Lung (tissue), 12 donors: Measurements from ENCODE around the gene ZYX. TPM values are rescaled to one million over a fixed set of nuclear protein-coding genes. Genes with fewer than 3 reads are reported as not detected.

Experiments used
- ATAC-seq: fragments of 200-7000 bp; cut with Tn5 transposase; one replicate; pipeline ENCODE4 v1.9.1; 2020; ENCODE audit warnings: moderate number of reproducible peaks; ENCODE audit not compliant: insufficient read depth, low FRiP score
- DNase-seq, 3 donors: peaks; one replicate each; pipeline ENCODE4 v3.0.0-alpha.2; 2013 to 2017
- H3K27ac ChIP-seq, 2 donors: one replicate each; pipeline ENCODE4 v1.5.1; 2013; ENCODE audit warnings: mild to moderate bottlenecking in 2 of 2, moderate library complexity in 2 of 2, control low read depth in 1 of 2, inconsistent platforms in 1 of 2, low read depth in 1 of 2, low read length in 1 of 2
- H3K27me3 ChIP-seq, 3 donors: one replicate each; pipeline ENCODE4 v1.5.1; 2013; ENCODE audit warnings: low read length in 2 of 3; ENCODE audit not compliant: control insufficient read depth in 3 of 3, insufficient read depth in 3 of 3
- H3K36me3 ChIP-seq, 4 donors: one replicate each; pipeline ENCODE4 v1.5.1; 2013; ENCODE audit warnings: low read length in 4 of 4, mild to moderate bottlenecking in 1 of 4, moderate library complexity in 1 of 4; ENCODE audit not compliant: control insufficient read depth in 4 of 4, insufficient read depth in 4 of 4
- H3K4me1 ChIP-seq, 5 donors: one replicate each; pipeline ENCODE4 v1.5.1; 2013; ENCODE audit warnings: low read length in 5 of 5, mild to moderate bottlenecking in 2 of 5, moderate library complexity in 1 of 5; ENCODE audit not compliant: control insufficient read depth in 5 of 5, insufficient read depth in 5 of 5
- H3K4me3 ChIP-seq: one replicate; pipeline ENCODE4 v1.5.1; 2013; ENCODE audit warnings: mild to moderate bottlenecking, control low read depth, moderate library complexity
- H3K9ac ChIP-seq, 2 donors: one replicate each; pipeline ENCODE4 v1.5.1; 2013; ENCODE audit warnings: low read length in 2 of 2, control low read depth in 1 of 2; ENCODE audit not compliant: insufficient read depth in 1 of 2
- H3K9me3 ChIP-seq, 4 donors: one replicate each; pipeline ENCODE4 v1.5.1; 2013; ENCODE audit warnings: low read length in 3 of 4, mild to moderate bottlenecking in 1 of 4, moderate library complexity in 1 of 4; ENCODE audit not compliant: control insufficient read depth in 4 of 4, insufficient read depth in 3 of 4
- CTCF ChIP-seq: IDR thresholded peaks from 2 replicates; pipeline ENCODE4 v1.5.1; 2012; ENCODE audit warnings: mild to moderate bottlenecking; ENCODE audit errors: control extremely low read depth, extremely low read depth
- WGBS, 2 donors: extraction: QIAGEN DNeasy Blood & Tissue Kit; methylation state at CpG; one replicate each; pipeline ENCODE4 v1.1.7; 2013; 5-methylcytosine and 5-hydroxymethylcytosine counted together
- polyA plus RNA-seq, 2 donors: library from polyadenylated mRNA; stranded (reverse); fragments of 200-250 nt; gene quantifications; one replicate each; pipeline ENCODE4 v1.2.1, GENCODE V29; 2013
- total RNA-seq, 2 donors: library from RNA; depleted of rRNA in 1 of 2; stranded (reverse); fragments of >200 nt in 1 of 2; gene quantifications; one replicate each; pipeline ENCODE4 v1.2.1, GENCODE V29; 2014 to 2021
- donor health status: control.
- donor health status: control.
- donor health status: Bipolar disorder and iron deficiency.
- donor health status: healthy.
- donor health status: DM: yes; HTN: yes; CAD: no.

Gene ZYX
- total and polyA plus RNA-seq, 4 donors: 98.9 to 310 (median 183) TPM

- no peak for DNase-seq
- 92 to 93% methylated on average over 16 of the region's 16 CpGs for WGBS, 2 donors
- ATAC-seq: no peak
- H3K36me3 ChIP-seq: peaks cover 0 to 5% (median 0%) of the 10 kb centered on the region in 4 donors
- H3K9ac ChIP-seq: no peak overlapping the region
- H3K27me3 ChIP-seq: no peaks in the 10 kb centered on the region
- peaks cover 0 to 62% (median 29%) of the 10 kb centered on the region in 5 donors for H3K4me1 ChIP-seq
- no peak overlapping the region for H3K4me3 ChIP-seq
- H3K27ac ChIP-seq: no peak overlapping the region
- no peaks in the 10 kb centered on the region for H3K9me3 ChIP-seq
- TF ChIP-seq CTCF: no peak
These were observed 16.8 kb downstream of the ZYX start for GRCh38 chr7:143397710-143398530.

- ATAC-seq: no peak
- TF ChIP-seq CTCF: no peak
- H3K36me3 ChIP-seq: peaks cover 0 to 5% (median 0%) of the 10 kb centered on the region in 4 donors
- DNase-seq: no peak
- peaks cover 0 to 59% (median 23%) of the 10 kb centered on the region in 5 donors for H3K4me1 ChIP-seq
- WGBS, 2 donors: 92 to 96% methylated on average over 12 to 14 of the region's 14 CpGs
- H3K4me3 ChIP-seq: no peak overlapping the region
- no peaks in the 10 kb centered on the region for H3K9me3 ChIP-seq
- H3K9ac ChIP-seq: no peak overlapping the region
- no peak overlapping the region for H3K27ac ChIP-seq
- H3K27me3 ChIP-seq: no peaks in the 10 kb centered on the region
These were observed 17.5 kb downstream of the ZYX start for GRCh38 chr7:143398616-143399015.

GRCh38 chr7:143399151-143399550 lies 18.0 kb downstream of the ZYX start:
- no peak overlapping the region for H3K4me3 ChIP-seq
- TF ChIP-seq CTCF: no peak
- 88 to 96% methylated on average over 8 of the region's 8 CpGs for WGBS, 2 donors

More at GRCh38 chr7:143399151-143399550, 18.0 kb downstream of the ZYX start:
- Histone ChIP-seq H3K9me3 (no peaks in the 10 kb centered on the region), H3K27ac (no peak overlapping the region), H3K4me1 (peaks cover 0 to 60% (median 20%) of the 10 kb centered on the region in 5 donors), H3K9ac (no peak overlapping the region), H3K36me3 (peaks cover 0 to 5% (median 0%) of the 10 kb centered on the region in 4 donors), H3K27me3 (no peaks in the 10 kb centered on the region)
- ATAC-seq (no peak), DNase-seq (no peak)
